Ectodermal cell (in vitro differentiated cells): Measurements from ENCODE around the gene NDUFA6.
"Not testable (repeated sequence)": the region's sequence is repeated elsewhere in the genome, so short reads cannot be mapped to it uniquely, and the experiment has no call there.

Source experiments
- H3K27ac ChIP-seq: 2 replicates; pipeline ENCODE4 v1.7.0; 2013; ENCODE audit warnings: mild to moderate bottlenecking, low read depth, low read length; ENCODE audit not compliant: insufficient read depth, poor library complexity, severe bottlenecking
- H3K27me3 ChIP-seq: 2 replicates; pipeline ENCODE4 v1.7.0; 2013; ENCODE audit warnings: mild to moderate bottlenecking, low read length; ENCODE audit not compliant: insufficient read depth, control insufficient read depth, poor library complexity, severe bottlenecking
- H3K36me3 ChIP-seq: one replicate; pipeline ENCODE4 v1.7.0; 2013; ENCODE audit warnings: low read length; ENCODE audit not compliant: control insufficient read depth, insufficient read depth
- H3K4me1 ChIP-seq: one replicate; pipeline ENCODE4 v1.7.0; 2013; ENCODE audit warnings: low read length; ENCODE audit not compliant: control insufficient read depth, insufficient read depth
- H3K4me3 ChIP-seq: 2 replicates; pipeline ENCODE4 v1.7.0; 2013; ENCODE audit warnings: low read depth, low read length, control low read depth; ENCODE audit not compliant: insufficient read depth
- H3K9me3 ChIP-seq: 2 replicates; pipeline ENCODE4 v1.7.0; 2013; ENCODE audit warnings: mild to moderate bottlenecking, low read length, moderate library complexity; ENCODE audit not compliant: control insufficient read depth
- WGBS, 2 experiments: methylation state at CpG; one replicate each; pipeline ENCODE4 v1.1.7; 2013; ENCODE audit warnings: missing lambda C conversion rate in 2 of 2; 5-methylcytosine and 5-hydroxymethylcytosine counted together

The NDUFA6 gene

DNA sequence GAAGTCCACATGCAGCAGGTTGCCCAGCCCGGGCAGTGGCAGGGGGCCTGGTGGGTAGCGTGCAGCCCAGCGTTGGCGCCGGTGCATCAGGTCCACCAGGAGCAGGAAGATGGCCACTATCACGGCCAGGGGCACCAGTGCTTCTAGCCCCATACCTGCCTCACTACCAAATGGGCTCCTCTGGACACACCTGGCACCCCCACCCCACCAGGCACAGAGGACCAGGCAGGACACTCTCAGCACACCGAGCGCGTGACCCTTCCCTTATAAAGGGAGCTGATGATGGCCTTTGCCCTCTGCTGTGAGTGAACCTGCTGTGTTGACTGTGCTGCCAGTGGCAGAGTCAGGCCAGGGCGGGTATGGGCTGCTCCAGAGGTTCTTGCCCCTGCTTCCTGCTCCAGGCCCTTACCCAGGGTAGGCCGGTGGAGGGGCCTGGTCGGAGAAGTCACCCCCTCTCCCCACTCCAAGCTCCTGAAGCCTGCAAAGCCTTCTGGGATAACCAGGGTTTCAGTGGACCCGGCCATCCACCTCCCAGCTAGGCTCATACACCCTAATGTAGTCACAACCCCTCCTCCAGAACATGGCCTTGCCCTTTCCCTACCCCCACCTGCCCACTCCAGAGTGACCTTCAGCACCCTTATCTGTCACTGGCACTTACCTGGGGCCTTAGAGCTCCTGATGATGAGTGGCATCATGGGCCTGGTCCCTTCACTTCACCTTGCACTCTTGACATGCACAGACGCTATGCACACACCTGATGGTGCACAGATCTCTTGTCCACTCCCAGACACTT lies 40.3 kb upstream of the NDUFA6 start, which contains the start of gene CYP2D6:
Gene CYP2D6 (minus strand): TSS at position 172 of the 793 bp plus-strand sequence. CDS start 19 bp downstream, at position 153.
- H3K4me1 ChIP-seq, H3K4me3 ChIP-seq, H3K27me3 ChIP-seq, H3K36me3 ChIP-seq, H3K9me3 ChIP-seq, H3K27ac ChIP-seq: not testable (repeated sequence)
- WGBS, 2 experiments, result 89 to 92% methylated on average over 13 to 14 of the region's 14 CpGs

DNA sequence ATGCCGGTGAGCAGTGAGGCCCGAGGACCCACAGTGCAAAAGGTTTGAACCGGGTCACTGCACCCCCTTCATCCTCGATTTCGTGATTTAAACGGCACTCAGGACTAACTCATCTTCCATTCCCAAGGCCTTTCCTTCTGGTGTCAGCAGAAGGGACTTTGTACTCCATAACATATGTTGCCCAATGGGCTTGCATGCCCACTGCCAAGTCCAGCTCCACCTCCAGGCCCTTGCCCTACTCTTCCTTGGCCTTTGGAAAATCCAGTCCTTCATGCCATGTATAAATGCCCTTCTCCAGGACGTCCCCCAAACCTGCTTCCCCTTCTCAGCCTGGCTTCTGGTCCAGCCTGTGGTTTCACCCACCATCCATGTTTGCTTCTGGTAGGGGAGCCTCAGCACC lies 39.6 kb upstream of the NDUFA6 start:
- 27 to 28% methylated on average over 1 of the region's 7 CpGs for WGBS, 2 experiments

DNA sequence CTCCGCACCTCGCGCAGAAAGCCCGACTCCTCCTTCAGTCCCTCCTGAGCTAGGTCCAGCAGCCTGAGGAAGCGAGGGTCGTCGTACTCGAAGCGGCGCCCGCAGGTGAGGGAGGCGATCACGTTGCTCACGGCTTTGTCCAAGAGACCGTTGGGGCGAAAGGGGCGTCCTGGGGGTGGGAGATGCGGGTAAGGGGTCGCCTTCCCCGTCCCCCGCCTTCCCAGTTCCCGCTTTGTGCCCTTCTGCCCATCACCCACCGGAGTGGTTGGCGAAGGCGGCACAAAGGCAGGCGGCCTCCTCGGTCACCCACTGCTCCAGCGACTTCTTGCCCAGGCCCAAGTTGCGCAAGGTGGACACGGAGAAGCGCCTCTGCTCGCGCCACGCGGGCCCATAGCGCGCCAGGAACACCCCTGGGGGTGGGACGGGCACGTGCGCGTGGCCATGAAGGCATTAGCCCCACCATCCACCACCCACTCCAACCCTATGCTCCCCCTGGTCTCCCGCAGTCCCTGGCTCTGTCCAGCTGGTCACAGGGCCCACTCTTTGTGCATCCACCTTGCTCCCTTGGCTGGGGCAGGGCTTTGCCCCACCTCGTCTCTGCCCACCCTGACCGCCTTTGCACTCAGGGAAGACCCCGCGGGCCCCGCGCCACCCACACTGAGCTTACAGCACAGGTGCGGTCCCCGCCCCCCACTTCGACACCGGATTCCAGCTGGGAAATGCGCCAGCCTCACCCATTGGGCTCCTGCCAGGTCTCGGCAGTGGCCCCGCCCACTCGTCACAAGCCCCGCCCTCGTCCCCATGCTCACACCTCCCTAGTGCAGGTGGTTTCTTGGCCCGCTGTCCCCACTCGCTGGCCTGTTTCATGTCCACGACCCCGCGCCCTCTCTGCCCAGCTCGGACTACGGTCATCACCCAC lies 38.5 kb upstream of the NDUFA6 start:
- H3K4me3 ChIP-seq, H3K27me3 ChIP-seq, H3K27ac ChIP-seq, H3K36me3 ChIP-seq, H3K9me3 ChIP-seq, H3K4me1 ChIP-seq: not testable (repeated sequence)
- 93 to 95% methylated on average over 65 of the region's 65 CpGs for WGBS, 2 experiments

More for the DNA sequence above, 39.6 kb upstream of the NDUFA6 start:
- not testable (repeated sequence) for H3K9me3 ChIP-seq, H3K27ac ChIP-seq, H3K36me3 ChIP-seq, H3K4me3 ChIP-seq, H3K27me3 ChIP-seq, H3K4me1 ChIP-seq

DNA sequence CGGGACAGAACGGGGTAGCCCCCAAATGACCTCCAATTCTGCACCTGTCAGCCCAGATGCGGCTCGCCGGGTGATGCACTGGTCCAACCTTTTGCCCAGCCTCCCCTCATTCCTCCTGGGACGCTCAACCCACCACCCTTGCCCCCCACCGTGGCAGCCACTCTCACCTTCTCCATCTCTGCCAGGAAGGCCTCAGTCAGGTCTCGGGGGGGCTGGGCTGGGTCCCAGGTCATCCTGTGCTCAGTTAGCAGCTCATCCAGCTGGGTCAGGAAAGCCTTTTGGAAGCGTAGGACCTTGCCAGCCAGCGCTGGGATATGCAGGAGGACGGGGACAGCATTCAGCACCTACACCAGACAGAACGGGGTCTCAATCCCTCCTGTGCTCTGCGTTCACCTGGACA lies 37.4 kb upstream of the NDUFA6 start:
- not testable (repeated sequence) for H3K4me1 ChIP-seq, H3K9me3 ChIP-seq, H3K27ac ChIP-seq, H3K27me3 ChIP-seq, H3K4me3 ChIP-seq, H3K36me3 ChIP-seq
- 91 to 96% methylated on average over 13 of the region's 13 CpGs for WGBS, 2 experiments

DNA sequence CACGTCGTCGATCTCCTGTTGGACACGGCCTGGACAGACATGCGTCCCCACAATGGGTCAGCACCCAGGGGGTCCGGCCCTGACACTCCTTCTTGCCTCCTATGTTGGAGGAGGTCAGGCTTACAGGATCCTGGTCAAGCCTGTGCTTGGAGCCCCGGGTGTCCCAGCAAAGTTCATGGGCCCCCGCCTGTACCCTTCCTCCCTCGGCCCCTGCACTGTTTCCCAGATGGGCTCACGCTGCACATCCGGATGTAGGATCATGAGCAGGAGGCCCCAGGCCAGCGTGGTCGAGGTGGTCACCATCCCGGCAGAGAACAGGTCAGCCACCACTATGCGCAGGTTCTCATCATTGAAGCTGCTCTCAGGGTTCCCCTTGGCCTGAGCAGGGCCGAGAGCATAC lies 37.0 kb upstream of the NDUFA6 start:
- WGBS, 2 experiments, result 94 to 95% methylated on average over 16 of the region's 16 CpGs
- H3K36me3 ChIP-seq, result no peaks in the 10 kb centered on the region
- no peak overlapping the region for H3K27ac ChIP-seq
- H3K4me3 ChIP-seq, result no peak overlapping the region
- H3K4me1 ChIP-seq, result no peaks in the 10 kb centered on the region
- H3K27me3 ChIP-seq, result no peaks in the 10 kb centered on the region
- no peaks in the 10 kb centered on the region for H3K9me3 ChIP-seq

DNA sequence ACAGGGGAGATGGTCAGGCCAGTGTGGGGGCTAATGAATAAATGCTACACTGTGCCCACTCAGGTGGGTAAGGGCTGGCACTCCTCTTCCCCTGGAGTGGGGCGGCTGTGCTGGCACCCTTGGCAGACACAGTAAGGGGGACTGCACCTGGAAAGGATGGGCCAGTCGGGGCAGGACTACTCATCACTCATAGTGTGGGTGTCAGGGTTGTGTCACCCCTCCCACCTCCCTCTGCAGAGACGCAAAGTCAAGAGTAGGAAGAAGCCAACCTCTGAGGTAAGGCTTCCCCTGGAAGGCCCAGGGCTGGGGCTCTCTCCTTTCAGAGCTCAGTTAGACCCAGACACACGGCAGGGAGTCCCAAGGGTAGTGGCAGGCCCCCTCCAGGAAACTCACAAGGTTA lies 33.0 kb upstream of the NDUFA6 start:
- WGBS, 2 experiments, result no CpG with 5 or more reads among the region's 4 CpGs
- H3K27ac ChIP-seq, H3K9me3 ChIP-seq, H3K4me3 ChIP-seq, H3K36me3 ChIP-seq, H3K27me3 ChIP-seq, H3K4me1 ChIP-seq: not testable (repeated sequence)

DNA sequence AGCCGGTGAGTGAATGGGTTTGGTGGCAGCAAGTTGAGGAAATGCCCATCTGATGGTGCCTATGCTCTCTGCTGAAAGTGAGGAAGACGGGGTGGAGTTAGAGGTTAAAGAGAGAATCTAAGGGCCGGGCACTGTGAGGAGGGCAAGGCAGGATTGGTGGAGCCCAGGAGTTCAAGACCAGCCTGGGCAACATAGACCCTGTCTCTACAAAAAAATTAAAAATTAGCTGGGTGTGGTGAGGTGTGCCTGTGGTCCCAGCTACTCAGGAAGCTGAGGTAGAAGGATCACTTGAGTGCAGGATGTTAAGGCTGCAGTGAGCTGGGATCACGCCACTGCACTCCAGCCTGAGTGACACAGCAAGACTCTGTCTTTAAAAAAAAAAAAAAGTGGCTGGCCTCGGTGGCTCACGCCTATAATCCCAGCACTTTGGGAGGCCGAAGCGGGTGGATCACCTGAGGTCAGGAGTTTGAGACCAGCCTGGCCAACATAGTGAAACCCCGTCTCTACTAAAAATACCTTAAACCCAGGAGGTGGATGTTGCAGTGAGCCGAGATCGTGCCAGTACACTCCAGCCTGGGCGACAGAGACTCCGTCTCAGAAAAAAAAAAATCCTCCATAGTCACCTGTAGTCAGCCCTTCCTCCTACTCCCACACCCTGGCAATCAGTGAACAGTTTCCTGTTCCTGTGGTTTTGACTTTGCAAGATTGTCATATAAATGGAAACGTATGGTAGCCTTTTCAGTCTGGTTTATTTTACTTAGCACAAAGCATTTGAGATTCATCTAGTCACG lies 29.9 kb upstream of the NDUFA6 start:
- H3K27ac ChIP-seq, H3K27me3 ChIP-seq, H3K36me3 ChIP-seq, H3K4me3 ChIP-seq, H3K9me3 ChIP-seq, H3K4me1 ChIP-seq: not testable (repeated sequence)
- WGBS, 2 experiments, result 86 to 93% methylated on average over 15 of the region's 15 CpGs

DNA sequence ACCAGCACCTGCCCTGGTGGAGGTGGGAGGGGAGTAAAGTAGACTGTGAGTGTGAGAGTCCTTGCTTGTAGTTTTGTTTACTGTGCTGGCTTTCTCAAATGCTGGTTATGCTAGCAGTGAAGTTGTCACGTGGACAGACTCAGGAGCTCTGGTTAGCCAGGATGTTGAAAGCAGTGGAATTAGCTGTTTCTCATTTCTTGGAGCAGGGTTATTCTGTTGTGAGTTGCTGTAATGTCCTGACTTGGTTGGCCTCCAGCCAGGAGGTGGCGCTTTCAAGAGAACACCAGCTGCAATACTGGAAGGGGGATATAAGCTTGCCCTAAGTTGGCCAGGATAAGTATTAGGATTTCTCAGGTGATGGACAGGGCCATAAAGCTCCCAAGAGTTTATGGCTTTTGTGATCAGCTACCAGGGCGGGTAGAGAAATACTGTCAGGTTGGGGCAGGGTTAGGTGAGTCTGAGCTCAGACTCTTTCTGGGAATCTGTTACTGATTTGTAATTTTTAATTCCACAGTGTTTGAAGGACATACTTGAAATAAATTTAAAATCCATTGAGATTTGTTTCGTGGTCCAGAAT lies 26.4 kb upstream of the NDUFA6 start:
- peaks cover 9% of the 10 kb centered on the region for H3K9me3 ChIP-seq
- no peaks in the 10 kb centered on the region for H3K36me3 ChIP-seq
- 77 to 81% methylated on average over 4 of the region's 4 CpGs for WGBS, 2 experiments
- H3K27ac ChIP-seq, result no peak overlapping the region
- H3K4me3 ChIP-seq, result no peak overlapping the region
- no peaks in the 10 kb centered on the region for H3K27me3 ChIP-seq
- H3K4me1 ChIP-seq, result no peaks in the 10 kb centered on the region

DNA sequence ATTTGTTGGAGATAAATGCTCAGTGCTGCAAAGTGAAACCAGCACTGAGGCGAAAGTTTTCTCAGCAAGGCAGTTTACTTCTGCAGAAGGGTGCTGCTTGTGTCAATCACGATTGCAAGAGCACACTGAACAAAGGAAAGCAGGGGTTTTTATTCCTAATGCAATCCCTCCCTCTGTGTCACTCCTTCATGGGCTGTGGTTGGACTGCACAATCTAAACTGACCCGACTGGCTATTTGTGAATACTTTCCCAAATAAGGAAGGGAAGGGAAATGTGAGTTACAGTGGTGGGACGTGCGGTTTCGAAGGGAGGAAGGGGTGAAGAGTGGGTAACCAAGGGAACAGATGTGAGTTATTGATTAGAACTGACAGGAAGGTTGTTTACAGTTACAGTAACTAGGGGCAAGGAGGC lies 24.9 kb upstream of the NDUFA6 start:
- not testable (repeated sequence) for H3K4me1 ChIP-seq, H3K4me3 ChIP-seq, H3K27me3 ChIP-seq, H3K9me3 ChIP-seq, H3K36me3 ChIP-seq, H3K27ac ChIP-seq
- WGBS, 2 experiments, result 82 to 89% methylated on average over 6 of the region's 6 CpGs
